Stomach (tissue), 9 donors: ENCODE measurements around the gene SLC1A2. TPM values are rescaled to one million over a fixed set of nuclear protein-coding genes. Genes with fewer than 3 reads are reported as not detected.
A peak's percentile ranks its signal among the peaks of the same experiment; 100 is the strongest.

Source experiments
- DNase-seq, 2 donors: peaks; one replicate each; pipeline versions ENCODE4 v3.0.0 to v3.0.0-alpha.2; 2013 to 2019
- H3K27ac ChIP-seq, 5 donors: fragments of 200-600 bp in 4 of 5; sonication (generic) in 4 of 5; one replicate each; pipeline ENCODE4 v1.5.1; 2013 to 2019; ENCODE audit warnings: mild to moderate bottlenecking in 1 of 5, moderate library complexity in 1 of 5
- H3K27me3 ChIP-seq, 3 donors: fragments of 200-600 bp; sonication (generic); one replicate each; pipeline ENCODE4 v1.5.1; 2017 to 2019; ENCODE audit warnings: mixed run types in 1 of 3
- H3K36me3 ChIP-seq, 4 donors: fragments of 200-600 bp; sonication (generic); 1 replicate in 3 of 4; 2 replicates in 1 of 4; pipeline ENCODE4 v1.5.1; 2016 to 2019
- H3K4me1 ChIP-seq, 4 donors: fragments of 200-600 bp; sonication (generic); one replicate each; pipeline ENCODE4 v1.5.1; 2016 to 2019
- H3K4me3 ChIP-seq, 4 donors: fragments of 200-600 bp; sonication (generic) in 3 of 4; one replicate each; pipeline ENCODE4 v1.5.1; 2016 to 2019; ENCODE audit warnings: mild to moderate bottlenecking in 1 of 4
- H3K9me3 ChIP-seq, 4 donors: fragments of 200-600 bp; sonication (generic); one replicate each; pipeline ENCODE4 v1.5.1; 2016 to 2019
- EP300 ChIP-seq: sonication (generic); formaldehyde crosslinking; IDR thresholded peaks from one replicate; pipeline ENCODE4 v1.6.1; 2017; ENCODE audit warnings: antibody characterized with exemption
- POLR2A ChIP-seq, 4 donors: fragments of 450-650 bp; IDR thresholded peaks; one replicate each; pipeline ENCODE4 v1.6.1; 2016; ENCODE audit warnings: antibody characterized with exemption in 4 of 4, control low read depth in 2 of 4, mild to moderate bottlenecking in 1 of 4, moderate library complexity in 1 of 4
- POLR2AphosphoS5 ChIP-seq, 3 donors: sonication (generic); formaldehyde crosslinking; IDR thresholded peaks; one replicate each; pipeline ENCODE4 v1.6.1; 2016; ENCODE audit warnings: antibody characterized with exemption in 3 of 3
- WGBS, 5 donors: extraction: QIAGEN DNeasy Blood & Tissue Kit in 3 of 5; methylation state at CpG; one replicate each; pipeline versions ENCODE4 v1.1.5 to v1.1.7; 2013 to 2018; 5-methylcytosine and 5-hydroxymethylcytosine counted together
- intact Hi-C: fragments of 100-400 bp; cut with DNase I; formaldehyde crosslinking; loops from one replicate; pipeline ENCODE4 v1.15.1; 2023; ENCODE audit warnings: low total_unique reads
- polyA plus RNA-seq, 3 donors: library from polyadenylated mRNA; stranded (reverse); fragments of 200-250 nt; gene quantifications; one replicate each; pipeline ENCODE4 v1.2.3, GENCODE V29; 2013
- total RNA-seq, 5 donors: library from RNA; depleted of rRNA; stranded (reverse); fragments of >200 nt; gene quantifications; one replicate each; pipeline versions ENCODE4 v1.1.0 to v1.2.3, GENCODE V29; 2014 to 2016
- TF ChIP-seq, protein P1 (sequence below), 7 experiments: fragments of 450-650 bp in 4 of 7; fragments of 200-600 bp in 3 of 7; sonication (generic) in 3 of 7; IDR thresholded peaks; one replicate each; pipeline ENCODE4 v1.5.1; 2016 to 2019; ENCODE audit warnings: antibody characterized with exemption in 7 of 7, control low read depth in 2 of 7, mild to moderate bottlenecking in 1 of 7
- donor health status: healthy with polysubstance abuse.
- donor health status: Bipolar disorder and iron deficiency.
- donor health status: healthy.

The SLC1A2 gene
- total and polyA plus RNA-seq, 8 donors = 1.3 to 13.4 (median 3.2) TPM; not detected in 1

DNA sequence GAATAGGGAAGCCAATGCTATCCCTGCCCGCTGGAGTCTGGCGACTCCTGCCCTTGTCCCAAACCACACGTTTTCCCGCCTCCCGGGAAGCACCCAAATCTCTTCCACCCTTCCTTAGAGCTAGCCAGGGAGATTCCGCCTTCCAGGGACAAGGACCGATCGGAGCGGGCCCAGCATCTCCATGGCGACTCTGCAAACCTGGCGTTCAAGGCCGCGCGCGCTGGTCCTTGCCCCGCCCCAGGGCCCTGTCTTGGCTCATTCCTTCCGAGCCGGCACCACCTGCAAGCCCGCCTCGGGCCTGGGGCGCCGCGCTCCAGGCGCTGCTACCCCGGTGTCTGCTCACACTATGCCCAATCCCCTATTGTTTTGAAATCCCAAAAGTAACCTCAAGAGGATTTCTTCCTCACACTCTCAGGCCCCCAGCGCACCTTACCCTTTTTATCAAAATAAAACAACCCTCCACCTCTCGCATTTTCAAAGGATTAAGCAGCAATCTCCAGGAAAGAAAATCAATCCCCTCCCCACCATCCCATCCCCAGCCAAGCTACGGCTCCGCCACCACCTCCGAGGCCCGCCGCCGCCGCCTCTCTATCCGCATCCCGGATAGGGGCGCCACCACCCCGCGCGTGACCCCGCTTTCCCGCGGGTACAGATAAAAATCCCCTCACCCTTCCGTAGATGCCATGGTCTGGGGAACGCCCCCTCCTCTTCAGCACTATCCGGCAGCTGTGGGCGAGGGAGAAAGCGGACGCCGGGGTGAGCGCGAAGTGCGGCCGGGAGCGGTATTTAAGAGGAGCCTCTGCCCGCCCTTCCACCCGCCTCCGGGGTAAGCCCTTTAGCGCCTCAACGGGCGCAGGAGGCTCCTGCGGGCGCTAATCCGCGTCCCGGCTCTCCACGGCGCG, 825 bp downstream of the SLC1A2 start:
- TF ChIP-seq, protein P1, sequence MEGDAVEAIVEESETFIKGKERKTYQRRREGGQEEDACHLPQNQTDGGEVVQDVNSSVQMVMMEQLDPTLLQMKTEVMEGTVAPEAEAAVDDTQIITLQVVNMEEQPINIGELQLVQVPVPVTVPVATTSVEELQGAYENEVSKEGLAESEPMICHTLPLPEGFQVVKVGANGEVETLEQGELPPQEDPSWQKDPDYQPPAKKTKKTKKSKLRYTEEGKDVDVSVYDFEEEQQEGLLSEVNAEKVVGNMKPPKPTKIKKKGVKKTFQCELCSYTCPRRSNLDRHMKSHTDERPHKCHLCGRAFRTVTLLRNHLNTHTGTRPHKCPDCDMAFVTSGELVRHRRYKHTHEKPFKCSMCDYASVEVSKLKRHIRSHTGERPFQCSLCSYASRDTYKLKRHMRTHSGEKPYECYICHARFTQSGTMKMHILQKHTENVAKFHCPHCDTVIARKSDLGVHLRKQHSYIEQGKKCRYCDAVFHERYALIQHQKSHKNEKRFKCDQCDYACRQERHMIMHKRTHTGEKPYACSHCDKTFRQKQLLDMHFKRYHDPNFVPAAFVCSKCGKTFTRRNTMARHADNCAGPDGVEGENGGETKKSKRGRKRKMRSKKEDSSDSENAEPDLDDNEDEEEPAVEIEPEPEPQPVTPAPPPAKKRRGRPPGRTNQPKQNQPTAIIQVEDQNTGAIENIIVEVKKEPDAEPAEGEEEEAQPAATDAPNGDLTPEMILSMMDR (IDR thresholded peaks at IDR 0.05) = no peak
- TF ChIP-seq POLR2A (IDR thresholded peaks at IDR 0.05) = no peak
- no peak for TF ChIP-seq POLR2AphosphoS5 (IDR thresholded peaks at IDR 0.05)
- TF ChIP-seq EP300 = no peak
- intact Hi-C loops = no loop called here
- peak overlapping the region; percentile 51 to 70 (median 60) for H3K4me3 ChIP-seq
- WGBS, 5 donors = 5 to 19% (median 9%) methylated on average over 55 to 69 of the region's 69 CpGs
- H3K4me1 ChIP-seq = peaks cover 18 to 27% (median 25%) of the 10 kb centered on the region in 4 donors
- no peaks in the 10 kb centered on the region for H3K36me3 ChIP-seq
- no peaks in the 10 kb centered on the region for H3K9me3 ChIP-seq
- DNase-seq = peak in 1 of 2 donors; percentile 60
- H3K27me3 ChIP-seq = peaks cover 0 to 81% (median 36%) of the 10 kb centered on the region in 3 donors
- no peak overlapping the region for H3K27ac ChIP-seq

DNA sequence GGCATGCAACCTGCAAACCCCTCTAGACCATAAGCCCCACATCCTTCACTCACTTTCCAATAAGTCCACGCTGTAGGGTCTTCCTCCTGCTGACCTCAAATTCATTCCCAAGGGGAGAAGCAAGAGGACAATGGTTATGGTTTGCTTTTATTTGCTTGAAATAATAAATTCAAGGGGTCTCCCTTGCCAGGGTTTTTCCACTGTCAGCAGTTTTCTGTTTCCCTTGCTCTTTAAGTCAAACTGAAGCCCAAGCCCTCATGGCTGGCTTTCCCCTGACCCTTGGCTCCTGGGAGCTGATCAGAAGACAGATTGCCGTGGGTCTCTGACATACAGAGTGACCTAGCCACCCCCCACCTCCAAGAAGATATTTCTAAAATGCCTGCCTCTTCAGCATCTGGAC, 3.9 kb downstream of the SLC1A2 start:
- peaks cover 0 to 57% (median 32%) of the 10 kb centered on the region in 3 donors for H3K27me3 ChIP-seq
- intact Hi-C loops = no loop called here
- 73 to 87% (median 77%) methylated on average over 2 of the region's 2 CpGs for WGBS, 5 donors

DNA sequence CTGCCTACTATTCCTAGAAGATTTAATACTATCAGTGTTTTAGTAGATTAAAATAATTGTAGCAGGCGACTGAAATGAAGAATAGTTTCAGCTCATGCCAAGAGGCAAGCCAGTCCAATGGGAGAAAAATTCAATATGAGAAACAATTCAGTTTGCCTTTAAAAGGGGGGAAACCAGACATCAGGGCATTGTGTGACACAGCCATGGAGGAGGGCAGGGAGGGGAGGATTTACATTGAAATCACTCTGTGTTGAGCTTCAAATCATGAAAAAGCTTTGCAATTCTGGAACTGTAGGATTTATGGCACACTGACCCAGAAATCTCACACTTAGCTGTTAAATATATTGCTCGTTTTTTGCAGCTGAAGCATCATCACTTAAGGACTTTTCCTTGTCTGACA, 4.6 kb downstream of the SLC1A2 start:
- Histone ChIP-seq H3K4me3 (no peak overlapping the region), H3K27me3 (peaks cover 0 to 50% (median 25%) of the 10 kb centered on the region in 3 donors), H3K4me1 (peaks cover 11 to 19% (median 17%) of the 10 kb centered on the region in 4 donors), H3K27ac (no peak overlapping the region), H3K9me3 (no peaks in the 10 kb centered on the region), H3K36me3 (no peaks in the 10 kb centered on the region)
- DNase-seq = no peak
- intact Hi-C loops = no loop called here
- TF ChIP-seq POLR2AphosphoS5 (IDR thresholded peaks at IDR 0.05) = no peak
- TF ChIP-seq POLR2A (IDR thresholded peaks at IDR 0.05) = no peak
- TF ChIP-seq EP300 = no peak
- TF ChIP-seq, protein P1 (IDR thresholded peaks at IDR 0.05) = no peak
- 50 to 60% (median 60%) methylated on average over 2 of the region's 2 CpGs for WGBS, 5 donors

More for the DNA sequence above, 3.9 kb downstream of the SLC1A2 start:
- no peak overlapping the region for H3K4me3 ChIP-seq
- no peak for DNase-seq
- no peak overlapping the region for H3K27ac ChIP-seq
- TF ChIP-seq, protein P1 (IDR thresholded peaks at IDR 0.05) = no peak
- TF ChIP-seq POLR2AphosphoS5 (IDR thresholded peaks at IDR 0.05) (no peak), POLR2A (IDR thresholded peaks at IDR 0.05) (no peak), EP300 (no peak)
- H3K4me1 ChIP-seq = peaks cover 18 to 26% (median 24%) of the 10 kb centered on the region in 4 donors
- H3K9me3 ChIP-seq = no peaks in the 10 kb centered on the region
- no peaks in the 10 kb centered on the region for H3K36me3 ChIP-seq

DNA sequence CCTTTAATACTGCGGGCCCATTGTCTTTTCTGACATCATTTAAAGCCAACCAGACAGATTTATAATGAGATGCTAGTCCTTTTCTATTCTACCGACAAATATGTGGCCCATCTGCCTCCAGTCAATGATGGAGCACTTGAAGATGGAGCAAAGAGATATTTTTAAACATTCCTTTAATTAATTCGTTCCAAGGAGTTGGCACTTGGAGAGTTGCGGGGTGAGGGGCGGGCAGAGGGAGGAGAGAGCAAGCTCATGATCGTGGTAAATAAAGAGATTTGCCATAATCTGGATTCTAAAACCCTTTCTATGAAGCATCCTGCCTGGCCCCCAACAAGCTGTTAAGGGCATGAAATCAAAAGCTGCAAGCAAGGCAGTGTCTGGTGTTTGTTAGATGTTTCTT, 5.0 kb downstream of the SLC1A2 start:
- Histone ChIP-seq H3K27me3 (peaks cover 0 to 45% (median 20%) of the 10 kb centered on the region in 3 donors), H3K4me1 (peaks cover 8 to 14% (median 13%) of the 10 kb centered on the region in 4 donors), H3K27ac (no peak overlapping the region), H3K4me3 (no peak overlapping the region), H3K9me3 (no peaks in the 10 kb centered on the region), H3K36me3 (no peaks in the 10 kb centered on the region)
- WGBS, 5 donors = 77 to 87% (median 80%) methylated on average over 6 of the region's 6 CpGs
- intact Hi-C loops = no loop called here
- no peak for DNase-seq
- no peak for TF ChIP-seq EP300
- TF ChIP-seq, protein P1 (IDR thresholded peaks at IDR 0.05) = no peak
- no peak for TF ChIP-seq POLR2A (IDR thresholded peaks at IDR 0.05)
- no peak for TF ChIP-seq POLR2AphosphoS5 (IDR thresholded peaks at IDR 0.05)
